DND-41 (cell line): ENCODE data around the gene ZNF112.

Experiments
- EZH2 ChIP-seq: IDR thresholded peaks from 3 replicates; pipeline ENCODE4 v1.6.1; 2012; ENCODE audit warnings: borderline replicate concordance, low read depth, mild to moderate bottlenecking, moderate library complexity, low read length, inconsistent platforms; ENCODE audit not compliant: severe bottlenecking
- TF ChIP-seq, protein P1 (sequence below): IDR thresholded peaks from 2 replicates; pipeline ENCODE4 v1.5.1; 2012; ENCODE audit warnings: borderline replicate concordance, low read length, moderate library complexity, mild to moderate bottlenecking; ENCODE audit not compliant: poor library complexity, severe bottlenecking; ENCODE audit errors: extremely low read depth

DNA sequence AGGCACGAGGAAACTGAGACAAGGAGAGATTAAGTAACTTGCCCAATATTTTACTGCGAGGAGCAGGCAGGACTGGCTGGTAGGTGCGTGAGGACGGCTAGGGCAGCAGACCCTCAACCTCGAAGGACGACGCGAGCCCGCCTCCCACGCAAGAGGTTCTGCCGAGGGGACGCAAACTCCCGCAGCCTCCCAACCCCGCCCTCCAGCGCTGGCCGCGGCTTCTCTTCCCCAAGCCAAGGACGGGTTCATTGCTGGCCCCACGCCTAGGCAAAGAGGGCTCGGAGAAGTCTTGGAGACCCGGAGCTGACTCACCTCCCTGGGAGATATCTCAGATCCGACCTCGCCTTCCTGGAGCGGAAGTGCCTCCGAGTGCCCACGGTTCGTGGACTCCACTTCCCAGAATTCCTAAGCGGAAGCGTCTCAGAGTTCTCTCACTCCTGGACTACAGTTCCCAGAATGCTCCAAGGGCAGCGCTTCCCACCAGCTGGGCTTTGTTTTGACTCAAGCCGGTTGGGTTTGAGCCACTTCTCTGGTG, 51.8 kb downstream of the ZNF112 start, which contains the start of gene ZNF235:
- TF ChIP-seq, protein P1, sequence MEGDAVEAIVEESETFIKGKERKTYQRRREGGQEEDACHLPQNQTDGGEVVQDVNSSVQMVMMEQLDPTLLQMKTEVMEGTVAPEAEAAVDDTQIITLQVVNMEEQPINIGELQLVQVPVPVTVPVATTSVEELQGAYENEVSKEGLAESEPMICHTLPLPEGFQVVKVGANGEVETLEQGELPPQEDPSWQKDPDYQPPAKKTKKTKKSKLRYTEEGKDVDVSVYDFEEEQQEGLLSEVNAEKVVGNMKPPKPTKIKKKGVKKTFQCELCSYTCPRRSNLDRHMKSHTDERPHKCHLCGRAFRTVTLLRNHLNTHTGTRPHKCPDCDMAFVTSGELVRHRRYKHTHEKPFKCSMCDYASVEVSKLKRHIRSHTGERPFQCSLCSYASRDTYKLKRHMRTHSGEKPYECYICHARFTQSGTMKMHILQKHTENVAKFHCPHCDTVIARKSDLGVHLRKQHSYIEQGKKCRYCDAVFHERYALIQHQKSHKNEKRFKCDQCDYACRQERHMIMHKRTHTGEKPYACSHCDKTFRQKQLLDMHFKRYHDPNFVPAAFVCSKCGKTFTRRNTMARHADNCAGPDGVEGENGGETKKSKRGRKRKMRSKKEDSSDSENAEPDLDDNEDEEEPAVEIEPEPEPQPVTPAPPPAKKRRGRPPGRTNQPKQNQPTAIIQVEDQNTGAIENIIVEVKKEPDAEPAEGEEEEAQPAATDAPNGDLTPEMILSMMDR, result no peak
- TF ChIP-seq EZH2, result no peak
